ENCODE results near the gene ZBTB40. TPM values are rescaled to one million over a fixed set of nuclear protein-coding genes. Genes with fewer than 3 reads are reported as not detected.

ZBTB40 gene
- total and polyA plus RNA-seq, 2 experiments from 2014 or later = 7.3 to 18.1 TPM

GRCh38 chr1:22462928-22463327 lies 11.3 kb downstream of the ZBTB40 start:
- TF ChIP-seq EZH2phosphoT487 (IDR thresholded peaks at IDR 0.05; ENCODE audit: low read depth, severe bottlenecking, unreplicated experiment) (no peak), EZH2 (IDR thresholded peaks at IDR 0.05; ENCODE audit: borderline replicate concordance) (no peak), CTCF (IDR thresholded peaks at IDR 0.05; ENCODE audit: poor library complexity) (no peak)
- 98% methylated on average over 4 of the region's 4 CpGs for whole genome bisulfite sequencing (ENCODE audit: low lambda C conversion rate, missing lambda C conversion rate)

GRCh38 chr1:22465015-22465565 lies 13.4 kb downstream of the ZBTB40 start:
- H3K27me3 ChIP-seq = no peaks in the 10 kb centered on the region
- no peak overlapping the region for H3K4me3 ChIP-seq
- no peak overlapping the region for H3K4me2 ChIP-seq
- no peaks in the 10 kb centered on the region for H3K9me3 ChIP-seq (ENCODE audit: low read depth)
- H3K79me2 ChIP-seq = peaks cover 98% of the 10 kb centered on the region
- no peak overlapping the region for H2AFZ ChIP-seq
- H4K20me1 ChIP-seq (ENCODE audit: insufficient read depth, poor library complexity, severe bottlenecking) = peaks cover 65% of the 10 kb centered on the region
- peaks cover 2% of the 10 kb centered on the region for H3K4me1 ChIP-seq (ENCODE audit: insufficient read depth)
- H3K27ac ChIP-seq = no peak overlapping the region
- WGBS (ENCODE audit: low lambda C conversion rate, missing lambda C conversion rate) = 74% methylated on average over 9 of the region's 9 CpGs
- H3K36me3 ChIP-seq (replicated peaks; ENCODE audit: insufficient read depth, low read depth) = no peaks in the 10 kb centered on the region
- no peaks in the 10 kb centered on the region for H3K9me2 ChIP-seq (replicated peaks; ENCODE audit: insufficient read depth)
- DNase-seq (ENCODE audit: low spot score) = no peak
- TF ChIP-seq EZH2 (IDR thresholded peaks at IDR 0.05; ENCODE audit: borderline replicate concordance) (no peak), EZH2phosphoT487 (IDR thresholded peaks at IDR 0.05; ENCODE audit: low read depth, severe bottlenecking, unreplicated experiment) (no peak), CTCF (IDR thresholded peaks at IDR 0.05; ENCODE audit: poor library complexity) (no peak)

More at GRCh38 chr1:22462928-22463327, 11.3 kb downstream of the ZBTB40 start:
- no peak for DNase-seq (ENCODE audit: low spot score)
- Histone ChIP-seq H3K4me2 (no peak overlapping the region), H3K27me3 (no peaks in the 10 kb centered on the region), H3K4me1 (ENCODE audit: insufficient read depth) (peaks cover 2% of the 10 kb centered on the region), H3K9me3 (ENCODE audit: low read depth) (no peaks in the 10 kb centered on the region), H3K36me3 (replicated peaks; ENCODE audit: insufficient read depth, low read depth) (no peaks in the 10 kb centered on the region), H3K79me2 (peaks cover 98% of the 10 kb centered on the region), H3K9me2 (replicated peaks; ENCODE audit: insufficient read depth) (no peaks in the 10 kb centered on the region), H3K27ac (no peak overlapping the region), H2AFZ (no peak overlapping the region), H3K4me3 (no peak overlapping the region), H4K20me1 (ENCODE audit: insufficient read depth, poor library complexity, severe bottlenecking) (peaks cover 52% of the 10 kb centered on the region)

GRCh38 chr1:22465671-22466070 lies 14.0 kb downstream of the ZBTB40 start:
- H3K4me2 ChIP-seq = no peak overlapping the region
- no peaks in the 10 kb centered on the region for H3K36me3 ChIP-seq (replicated peaks; ENCODE audit: insufficient read depth, low read depth)
- peaks cover 2% of the 10 kb centered on the region for H3K4me1 ChIP-seq (ENCODE audit: insufficient read depth)
- no peak overlapping the region for H3K27ac ChIP-seq
- 92% methylated on average over 2 of the region's 2 CpGs for WGBS (ENCODE audit: low lambda C conversion rate, missing lambda C conversion rate)
- TF ChIP-seq EZH2 (IDR thresholded peaks at IDR 0.05; ENCODE audit: borderline replicate concordance) (no peak), EZH2phosphoT487 (IDR thresholded peaks at IDR 0.05; ENCODE audit: low read depth, severe bottlenecking, unreplicated experiment) (no peak), CTCF (IDR thresholded peaks at IDR 0.05; ENCODE audit: poor library complexity) (no peak)
- no peaks in the 10 kb centered on the region for H3K9me3 ChIP-seq (ENCODE audit: low read depth)
- no peaks in the 10 kb centered on the region for H3K9me2 ChIP-seq (replicated peaks; ENCODE audit: insufficient read depth)
- H4K20me1 ChIP-seq (ENCODE audit: insufficient read depth, poor library complexity, severe bottlenecking) = peaks cover 70% of the 10 kb centered on the region
- peaks cover 98% of the 10 kb centered on the region for H3K79me2 ChIP-seq
- no peaks in the 10 kb centered on the region for H3K27me3 ChIP-seq
- H2AFZ ChIP-seq = no peak overlapping the region
- no peak overlapping the region for H3K4me3 ChIP-seq
- no peak for DNase-seq (ENCODE audit: low spot score)

Measured in hepatocyte (in vitro differentiated cells).